K562 (cell line): Measurements from ENCODE around the gene MARK3. TPM values are rescaled to one million over a fixed set of nuclear protein-coding genes. Genes with fewer than 3 reads are reported as not detected.

Source experiments
- ATAC-seq: fragments of 200-7000 bp; cut with Tn5 transposase; 3 replicates; pipeline ENCODE4 v1.9.1; 2020; ENCODE audit warnings: moderate library complexity
- BruUV-seq: library from RNA; stranded (reverse); fragments of 400-500 nt; replicated peaks from 2 replicates; lab custom pipeline; 2021; lab: Mats Ljungman, UMichigan
- CTCF ChIA-PET: fragments of 300-600 bp; formaldehyde crosslinking; extraction: SDS; loops from one replicate; lab custom pipeline; 2021; ENCODE audit warnings: low intra/inter-chr PET ratio; lab: Yijun Ruan, JAX
- POLR2A ChIA-PET: fragments of 300-600, 350-650 bp; sonication (Branson Sonifier 250); formaldehyde crosslinking; extraction: SDS; loops from one replicate; lab custom pipeline; 2021; ENCODE audit warnings: antibody characterized with exemption, inconsistent platforms; lab: Yijun Ruan, JAX
- DNase-seq, 4 experiments: peaks; one replicate each; pipeline versions ENCODE4 v3.0.0 to v3.0.0-alpha.2; 2011 to 2018; ENCODE audit warnings: low spot score in 3 of 4, mixed read lengths in 3 of 4; ENCODE audit errors: extremely low read depth in 1 of 4
- FAIRE-seq: peaks from 2 replicates; lab custom pipeline; 2011; peaks lifted over from hg19 to GRCh38; lab: Jason Lieb, UNC
- H2AFZ ChIP-seq: 2 replicates; pipeline ENCODE4 v1.6.0; 2011; ENCODE audit warnings: low read depth, low read length, control low read depth, inconsistent platforms
- H3K27ac ChIP-seq: fragments of 200-600 bp; 3 replicates; pipeline ENCODE4 v1.8.0; 2011; ENCODE audit warnings: low read depth, mild to moderate bottlenecking, control low read depth, inconsistent platforms, low read length, moderate library complexity, mixed read lengths; ENCODE audit errors: extremely low read depth
- H3K27me3 ChIP-seq, 2 experiments: fragments of 300-600 bp in 1 of 2; 2 replicates in 1 of 2; 3 replicates in 1 of 2; pipeline versions ENCODE4 v1.6.0 to v1.8.0; 2011; ENCODE audit warnings: inconsistent platforms in 2 of 2, low read length in 2 of 2, mild to moderate bottlenecking in 1 of 2, mixed read lengths in 1 of 2, moderate library complexity in 1 of 2; ENCODE audit not compliant: control insufficient read depth in 2 of 2, insufficient read depth in 2 of 2
- H3K36me3 ChIP-seq: fragments of 300-600 bp; 3 replicates; pipeline ENCODE4 v1.8.0; 2011; ENCODE audit warnings: mild to moderate bottlenecking, low read length, inconsistent platforms; ENCODE audit not compliant: control insufficient read depth, insufficient read depth
- H3K4me1 ChIP-seq, 2 experiments: fragments of 200-600 bp in 1 of 2; replicated peaks in 1 of 2; 2 replicates in 1 of 2; 3 replicates in 1 of 2; pipeline versions ENCODE4 v1.5.1 to v1.8.0; 2011; ENCODE audit warnings: inconsistent platforms in 2 of 2, low read length in 2 of 2, mild to moderate bottlenecking in 1 of 2, mixed read lengths in 1 of 2, moderate library complexity in 1 of 2; ENCODE audit not compliant: control insufficient read depth in 2 of 2, insufficient read depth in 2 of 2
- H3K4me2 ChIP-seq: 2 replicates; pipeline ENCODE4 v1.6.1; 2011; ENCODE audit warnings: low read length, control low read depth, inconsistent platforms, mixed read lengths; ENCODE audit not compliant: insufficient read depth
- H3K4me3 ChIP-seq: fragments of 200-600 bp; sonication (generic), shearing (Covaris generic); 2 replicates; pipeline ENCODE4 v1.5.1; 2016; ENCODE audit warnings: control low read depth, inconsistent platforms
- H3K79me2 ChIP-seq: fragments of 200-600 bp; 3 replicates; pipeline ENCODE4 v1.8.0; 2011; ENCODE audit warnings: low read length, inconsistent platforms; ENCODE audit not compliant: control insufficient read depth, insufficient read depth
- H3K9ac ChIP-seq, 2 experiments: 2 replicates each; pipeline versions ENCODE4 v1.6.0 to v1.6.1; 2011; ENCODE audit warnings: low read depth in 2 of 2, low read length in 2 of 2, control low read depth in 1 of 2, inconsistent platforms in 1 of 2, mild to moderate bottlenecking in 1 of 2, mixed read lengths in 1 of 2; ENCODE audit not compliant: insufficient read depth in 1 of 2
- H3K9me1 ChIP-seq: one replicate; pipeline ENCODE4 v1.6.0; 2011; ENCODE audit warnings: inconsistent platforms, mild to moderate bottlenecking, low read length, moderate library complexity; ENCODE audit not compliant: control insufficient read depth, insufficient read depth
- H3K9me3 ChIP-seq: replicated peaks from 2 replicates; pipeline ENCODE4 v1.5.1; 2011; ENCODE audit warnings: low read depth, low read length, inconsistent platforms; ENCODE audit not compliant: control insufficient read depth, insufficient read depth
- H4K20me1 ChIP-seq: replicated peaks from 2 replicates; pipeline ENCODE4 v1.6.1; 2011; ENCODE audit warnings: low read length, inconsistent platforms, mixed read lengths; ENCODE audit not compliant: control insufficient read depth, insufficient read depth
- IRF9 ChIP-seq: fragments of 450-650 bp; IDR thresholded peaks from 2 replicates; pipeline ENCODE4 v1.6.1; 2016; ENCODE audit warnings: missing biosample characterization, missing genetic modification characterization
- ZBTB5 ChIP-seq: fragments of 450-650 bp; IDR thresholded peaks from 2 replicates; pipeline ENCODE4 v1.6.1; 2017; ENCODE audit warnings: antibody characterized with exemption
- WGBS: fragments of 100-300 bp; shearing (Covaris generic); methylation state at CpG from one replicate; pipeline ENCODE4 v1.1.6; 2016; ENCODE audit warnings: low coverage, mixed read lengths; ENCODE audit not compliant: insufficient coverage; ENCODE audit errors: missing lambda C conversion rate; 5-methylcytosine and 5-hydroxymethylcytosine counted together
- in situ Hi-C: fragments of 300-500 bp; cut with MboI; formaldehyde crosslinking; loops from 4 replicates; pipeline ENCODE4 v1.15.0; 2018; ENCODE audit warnings: inconsistent platforms, mixed read lengths
- intact Hi-C: fragments of 100-400 bp; cut with micrococcal nuclease; formaldehyde crosslinking; loops from 2 replicates; pipeline ENCODE4 v1.14.2; 2022
- polyA plus RNA-seq, 8 experiments: library from polyadenylated mRNA; depleted of rRNA in 4 of 8; stranded (reverse) in 5 of 8; unstranded in 3 of 8; fragments of >200 nt; fragmentation: Nextera tagmentation in 2 of 8; fragmentation: Illumina TruSeq in 1 of 8; extraction: Ambion mirVana in 2 of 8; extraction: Trizol in 1 of 8; gene quantifications; 2 replicates each; pipeline versions ENCODE4 v1.2.1 to v1.2.3, GENCODE V29; 2011 to 2014; ENCODE audit warnings: inconsistent platforms in 1 of 8, missing spikeins in 1 of 8
- total RNA-seq, 7 experiments: library from RNA; depleted of rRNA in 6 of 7; stranded (reverse); fragments of >200 nt in 6 of 7; fragmentation: Illumina TruSeq in 2 of 7; extraction: Trizol in 2 of 7; gene quantifications; 2 replicates each; pipeline versions ENCODE4 v1.2.1 to v1.2.3, GENCODE V29; 2011 to 2021; ENCODE audit warnings: low replicate concordance in 1 of 7
- TF ChIP-seq, protein P1 (sequence below): fragments of 250-450 bp; sonication (Bioruptor Pico); IDR thresholded peaks from 2 replicates; pipeline ENCODE4 v1.9.0; 2021; ENCODE audit warnings: mild to moderate bottlenecking, inconsistent platforms
- TF ChIP-seq, protein P2 (sequence below): fragments of 250-450 bp; sonication (Bioruptor Pico); IDR thresholded peaks from 2 replicates; pipeline ENCODE4 v1.6.1; 2021; ENCODE audit warnings: mild to moderate bottlenecking
- TF ChIP-seq, protein P3 (sequence below), 2 experiments: fragments of 250-450 bp in 1 of 2; fragments of 450-650 bp in 1 of 2; sonication (Bioruptor Pico) in 1 of 2; IDR thresholded peaks; 2 replicates each; pipeline versions ENCODE4 v1.6.1 to v1.8.0; 2016 to 2021; ENCODE audit warnings: mild to moderate bottlenecking in 2 of 2, moderate library complexity in 2 of 2, missing compliant biosample characterization in 1 of 2, missing genetic modification characterization in 1 of 2
- TF ChIP-seq, protein P4 (sequence below): fragments of 150-350 bp; conservative IDR thresholded peaks from 2 replicates; pipeline ENCODE4 v1.6.1; 2014; ENCODE audit warnings: low read length
- TF ChIP-seq, protein P5 (sequence below): sonication (generic); formaldehyde crosslinking; IDR thresholded peaks from 2 replicates; pipeline ENCODE4 v1.8.0; 2022; ENCODE audit warnings: mild to moderate bottlenecking, low read depth, missing genetic modification reagents

The MARK3 gene
- total and polyA plus RNA-seq, 9 of the 15 experiments (the other 6 are each of a cell fraction or from before 2014, with no cell fraction given): 10.1 to 68.7 (median 56.3) TPM

GRCh38 chr14:103533137-103533998 lies 148.2 kb downstream of the MARK3 start:
- FAIRE-seq: no peak
- no peak overlapping the region for H3K27ac ChIP-seq
- no peaks in the 10 kb centered on the region for H3K27me3 ChIP-seq
- peaks cover 28% of the 10 kb centered on the region for H3K79me2 ChIP-seq
- WGBS: 63% methylated on average over 6 of the region's 23 CpGs
- POLR2A ChIA-PET: interaction anchor here (0.7 to 1.9 kb wide), 4 partner anchors 11 to 415 kb away, joined by 3 to 4 read pairs (median 4); partner anchors contain the start of gene CKB
- intact Hi-C loops: no loop called here
- no TSS peak for BruUV-seq
- no peaks in the 10 kb centered on the region; the same call in 1 of the 2 replicates for H4K20me1 ChIP-seq
- H3K36me3 ChIP-seq: peaks cover 51% of the 10 kb centered on the region; the same call in 2 of the 3 replicates
- ATAC-seq: no peak
- DNase-seq: no peak
- TF ChIP-seq, protein P1, sequence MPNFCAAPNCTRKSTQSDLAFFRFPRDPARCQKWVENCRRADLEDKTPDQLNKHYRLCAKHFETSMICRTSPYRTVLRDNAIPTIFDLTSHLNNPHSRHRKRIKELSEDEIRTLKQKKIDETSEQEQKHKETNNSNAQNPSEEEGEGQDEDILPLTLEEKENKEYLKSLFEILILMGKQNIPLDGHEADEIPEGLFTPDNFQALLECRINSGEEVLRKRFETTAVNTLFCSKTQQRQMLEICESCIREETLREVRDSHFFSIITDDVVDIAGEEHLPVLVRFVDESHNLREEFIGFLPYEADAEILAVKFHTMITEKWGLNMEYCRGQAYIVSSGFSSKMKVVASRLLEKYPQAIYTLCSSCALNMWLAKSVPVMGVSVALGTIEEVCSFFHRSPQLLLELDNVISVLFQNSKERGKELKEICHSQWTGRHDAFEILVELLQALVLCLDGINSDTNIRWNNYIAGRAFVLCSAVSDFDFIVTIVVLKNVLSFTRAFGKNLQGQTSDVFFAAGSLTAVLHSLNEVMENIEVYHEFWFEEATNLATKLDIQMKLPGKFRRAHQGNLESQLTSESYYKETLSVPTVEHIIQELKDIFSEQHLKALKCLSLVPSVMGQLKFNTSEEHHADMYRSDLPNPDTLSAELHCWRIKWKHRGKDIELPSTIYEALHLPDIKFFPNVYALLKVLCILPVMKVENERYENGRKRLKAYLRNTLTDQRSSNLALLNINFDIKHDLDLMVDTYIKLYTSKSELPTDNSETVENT (CRISPR knock-in tag): no peak
- TF ChIP-seq, protein P2, sequence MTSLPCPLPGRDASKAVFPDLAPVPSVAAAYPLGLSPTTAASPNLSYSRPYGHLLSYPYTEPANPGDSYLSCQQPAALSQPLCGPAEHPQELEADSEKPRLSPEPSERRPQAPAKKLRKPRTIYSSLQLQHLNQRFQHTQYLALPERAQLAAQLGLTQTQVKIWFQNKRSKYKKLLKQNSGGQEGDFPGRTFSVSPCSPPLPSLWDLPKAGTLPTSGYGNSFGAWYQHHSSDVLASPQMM (CRISPR knock-in tag): no peak
- no peak for TF ChIP-seq IRF9 (tag)
- TF ChIP-seq, protein P3, sequence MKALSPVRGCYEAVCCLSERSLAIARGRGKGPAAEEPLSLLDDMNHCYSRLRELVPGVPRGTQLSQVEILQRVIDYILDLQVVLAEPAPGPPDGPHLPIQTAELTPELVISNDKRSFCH (CRISPR knock-in tag; IDR thresholded peaks at IDR 0.05): no peak
- TF ChIP-seq, protein P3 (tag; IDR thresholded peaks at IDR 0.05): no peak
- TF ChIP-seq ZBTB5: no peak
- TF ChIP-seq, protein P4, sequence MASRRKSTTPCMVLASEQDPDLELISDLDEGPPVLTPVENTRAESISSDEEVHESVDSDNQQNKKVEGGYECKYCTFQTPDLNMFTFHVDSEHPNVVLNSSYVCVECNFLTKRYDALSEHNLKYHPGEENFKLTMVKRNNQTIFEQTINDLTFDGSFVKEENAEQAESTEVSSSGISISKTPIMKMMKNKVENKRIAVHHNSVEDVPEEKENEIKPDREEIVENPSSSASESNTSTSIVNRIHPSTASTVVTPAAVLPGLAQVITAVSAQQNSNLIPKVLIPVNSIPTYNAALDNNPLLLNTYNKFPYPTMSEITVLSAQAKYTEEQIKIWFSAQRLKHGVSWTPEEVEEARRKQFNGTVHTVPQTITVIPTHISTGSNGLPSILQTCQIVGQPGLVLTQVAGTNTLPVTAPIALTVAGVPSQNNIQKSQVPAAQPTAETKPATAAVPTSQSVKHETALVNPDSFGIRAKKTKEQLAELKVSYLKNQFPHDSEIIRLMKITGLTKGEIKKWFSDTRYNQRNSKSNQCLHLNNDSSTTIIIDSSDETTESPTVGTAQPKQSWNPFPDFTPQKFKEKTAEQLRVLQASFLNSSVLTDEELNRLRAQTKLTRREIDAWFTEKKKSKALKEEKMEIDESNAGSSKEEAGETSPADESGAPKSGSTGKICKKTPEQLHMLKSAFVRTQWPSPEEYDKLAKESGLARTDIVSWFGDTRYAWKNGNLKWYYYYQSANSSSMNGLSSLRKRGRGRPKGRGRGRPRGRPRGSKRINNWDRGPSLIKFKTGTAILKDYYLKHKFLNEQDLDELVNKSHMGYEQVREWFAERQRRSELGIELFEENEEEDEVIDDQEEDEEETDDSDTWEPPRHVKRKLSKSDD: no peak
- TF ChIP-seq, protein P5, sequence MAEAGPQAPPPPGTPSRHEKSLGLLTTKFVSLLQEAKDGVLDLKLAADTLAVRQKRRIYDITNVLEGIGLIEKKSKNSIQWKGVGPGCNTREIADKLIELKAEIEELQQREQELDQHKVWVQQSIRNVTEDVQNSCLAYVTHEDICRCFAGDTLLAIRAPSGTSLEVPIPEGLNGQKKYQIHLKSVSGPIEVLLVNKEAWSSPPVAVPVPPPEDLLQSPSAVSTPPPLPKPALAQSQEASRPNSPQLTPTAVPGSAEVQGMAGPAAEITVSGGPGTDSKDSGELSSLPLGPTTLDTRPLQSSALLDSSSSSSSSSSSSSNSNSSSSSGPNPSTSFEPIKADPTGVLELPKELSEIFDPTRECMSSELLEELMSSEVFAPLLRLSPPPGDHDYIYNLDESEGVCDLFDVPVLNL (CRISPR knock-in tag): no peak
- CTCF ChIA-PET: no interaction called here
- H2AFZ ChIP-seq: no peak overlapping the region
- peaks cover 5 to 82% of the 10 kb centered on the region in 2 experiments; a peak in 4 of 5 replicates for H3K4me1 ChIP-seq
- no peak overlapping the region for H3K4me2 ChIP-seq
- in situ Hi-C loops: loop anchor here (10.0 kb wide), 1 partner anchor 449 kb away; the partner anchor contains the start of gene LBHD2
- H3K9me1 ChIP-seq: peaks cover 6% of the 10 kb centered on the region
- no peaks in the 10 kb centered on the region for H3K9me3 ChIP-seq
- H3K4me3 ChIP-seq: no peak overlapping the region
- no peak overlapping the region for H3K9ac ChIP-seq
